Measurements from ENCODE around the gene CANT1. TPM values are rescaled to one million over a fixed set of nuclear protein-coding genes. Genes with fewer than 3 reads are reported as not detected.
"Not testable (repeated sequence)": the region's sequence is repeated elsewhere in the genome, so short reads cannot be mapped to it uniquely, and the experiment has no call there.

Gene CANT1
- total and polyA plus RNA-seq, 4 donors, result 6.2 to 20.0 (median 16.4) TPM

DNA sequence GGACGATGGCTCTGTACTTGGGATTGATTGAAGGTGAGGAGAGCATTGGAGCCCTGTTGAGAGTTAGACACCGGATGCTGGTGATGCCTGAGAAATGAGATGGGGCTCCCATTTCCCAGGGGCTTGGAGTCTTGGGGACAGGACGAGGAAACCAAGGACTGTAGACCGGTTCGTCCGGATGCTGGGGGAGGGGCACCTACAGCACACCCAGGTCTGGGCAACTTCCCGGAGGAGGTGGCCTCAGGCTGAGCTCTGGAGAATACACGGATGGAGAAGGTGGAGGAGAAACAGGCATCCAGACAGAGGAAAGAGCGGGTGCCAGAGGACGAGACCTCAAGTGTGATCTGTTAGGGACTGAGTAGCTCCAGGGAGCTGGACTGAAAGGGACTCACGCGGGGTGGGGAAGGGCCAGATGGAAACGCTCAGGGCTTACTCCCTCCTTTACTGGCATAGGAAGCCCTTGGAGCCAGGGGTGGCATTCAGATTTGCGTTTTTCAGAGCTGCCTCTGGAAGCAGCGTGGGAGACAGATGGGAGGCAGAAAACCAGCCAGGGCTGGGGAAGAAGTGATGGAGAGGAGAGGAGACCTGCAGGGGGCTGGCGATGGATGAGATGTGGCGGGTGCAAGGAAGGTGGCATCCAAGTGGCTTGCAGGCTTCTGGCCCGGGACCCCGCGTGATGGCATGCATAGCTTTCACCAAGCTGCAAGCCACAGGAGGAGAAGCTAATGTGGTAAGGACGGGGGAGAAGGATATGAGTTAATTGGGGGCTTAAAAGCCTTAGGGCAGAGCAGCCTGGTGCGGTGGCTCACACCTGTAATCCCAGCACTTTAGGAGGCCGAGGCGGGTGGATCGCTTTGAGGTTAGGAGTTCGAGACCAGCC, 22.7 kb upstream of the CANT1 start:
- TF ChIP-seq HNF4G (IDR thresholded peaks at IDR 0.05) (no peak), EGR1 (IDR thresholded peaks at IDR 0.05; ENCODE audit: low read depth in 2 of 2) (no peak)
- TF ChIP-seq, protein P1, sequence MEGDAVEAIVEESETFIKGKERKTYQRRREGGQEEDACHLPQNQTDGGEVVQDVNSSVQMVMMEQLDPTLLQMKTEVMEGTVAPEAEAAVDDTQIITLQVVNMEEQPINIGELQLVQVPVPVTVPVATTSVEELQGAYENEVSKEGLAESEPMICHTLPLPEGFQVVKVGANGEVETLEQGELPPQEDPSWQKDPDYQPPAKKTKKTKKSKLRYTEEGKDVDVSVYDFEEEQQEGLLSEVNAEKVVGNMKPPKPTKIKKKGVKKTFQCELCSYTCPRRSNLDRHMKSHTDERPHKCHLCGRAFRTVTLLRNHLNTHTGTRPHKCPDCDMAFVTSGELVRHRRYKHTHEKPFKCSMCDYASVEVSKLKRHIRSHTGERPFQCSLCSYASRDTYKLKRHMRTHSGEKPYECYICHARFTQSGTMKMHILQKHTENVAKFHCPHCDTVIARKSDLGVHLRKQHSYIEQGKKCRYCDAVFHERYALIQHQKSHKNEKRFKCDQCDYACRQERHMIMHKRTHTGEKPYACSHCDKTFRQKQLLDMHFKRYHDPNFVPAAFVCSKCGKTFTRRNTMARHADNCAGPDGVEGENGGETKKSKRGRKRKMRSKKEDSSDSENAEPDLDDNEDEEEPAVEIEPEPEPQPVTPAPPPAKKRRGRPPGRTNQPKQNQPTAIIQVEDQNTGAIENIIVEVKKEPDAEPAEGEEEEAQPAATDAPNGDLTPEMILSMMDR (IDR thresholded peaks at IDR 0.05; ENCODE audit: low read depth, low read length, missing input control), result no peak
- TF ChIP-seq, protein P2, sequence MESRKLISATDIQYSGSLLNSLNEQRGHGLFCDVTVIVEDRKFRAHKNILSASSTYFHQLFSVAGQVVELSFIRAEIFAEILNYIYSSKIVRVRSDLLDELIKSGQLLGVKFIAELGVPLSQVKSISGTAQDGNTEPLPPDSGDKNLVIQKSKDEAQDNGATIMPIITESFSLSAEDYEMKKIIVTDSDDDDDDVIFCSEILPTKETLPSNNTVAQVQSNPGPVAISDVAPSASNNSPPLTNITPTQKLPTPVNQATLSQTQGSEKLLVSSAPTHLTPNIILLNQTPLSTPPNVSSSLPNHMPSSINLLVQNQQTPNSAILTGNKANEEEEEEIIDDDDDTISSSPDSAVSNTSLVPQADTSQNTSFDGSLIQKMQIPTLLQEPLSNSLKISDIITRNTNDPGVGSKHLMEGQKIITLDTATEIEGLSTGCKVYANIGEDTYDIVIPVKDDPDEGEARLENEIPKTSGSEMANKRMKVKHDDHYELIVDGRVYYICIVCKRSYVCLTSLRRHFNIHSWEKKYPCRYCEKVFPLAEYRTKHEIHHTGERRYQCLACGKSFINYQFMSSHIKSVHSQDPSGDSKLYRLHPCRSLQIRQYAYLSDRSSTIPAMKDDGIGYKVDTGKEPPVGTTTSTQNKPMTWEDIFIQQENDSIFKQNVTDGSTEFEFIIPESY (IDR thresholded peaks at IDR 0.05), result no peak
- H3K27ac ChIP-seq (ENCODE audit: low read depth in 1 of 2, low read length in 2 of 2), result no peak overlapping the region
- no peak overlapping the region for H3K4me3 ChIP-seq (ENCODE audit: low read depth in 1 of 3, low read length in 3 of 3)
- no peak for DNase-seq (ENCODE audit: low spot score)
- H3K27me3 ChIP-seq (ENCODE audit: control insufficient read depth in 4 of 4, insufficient read depth in 4 of 4, low read length in 3 of 4), result peaks cover 0 to 3% (median 0%) of the 10 kb centered on the region in 4 donors
- peaks cover 0 to 4% (median 0%) of the 10 kb centered on the region in 4 donors for H3K4me1 ChIP-seq (ENCODE audit: control insufficient read depth in 4 of 4, insufficient read depth in 4 of 4, low read length in 3 of 4)
- no peaks in the 10 kb centered on the region for H3K36me3 ChIP-seq (ENCODE audit: control insufficient read depth in 4 of 4, insufficient read depth in 3 of 4, low read depth in 1 of 4, low read length in 3 of 4)
- 80% methylated on average over 26 of the region's 26 CpGs for WGBS
- no peak overlapping the region for H3K9ac ChIP-seq (ENCODE audit: low read depth in 1 of 2, low read length in 2 of 2)
- H3K9me3 ChIP-seq (ENCODE audit: control insufficient read depth in 4 of 4, low read length in 3 of 4), result no peaks in the 10 kb centered on the region

DNA sequence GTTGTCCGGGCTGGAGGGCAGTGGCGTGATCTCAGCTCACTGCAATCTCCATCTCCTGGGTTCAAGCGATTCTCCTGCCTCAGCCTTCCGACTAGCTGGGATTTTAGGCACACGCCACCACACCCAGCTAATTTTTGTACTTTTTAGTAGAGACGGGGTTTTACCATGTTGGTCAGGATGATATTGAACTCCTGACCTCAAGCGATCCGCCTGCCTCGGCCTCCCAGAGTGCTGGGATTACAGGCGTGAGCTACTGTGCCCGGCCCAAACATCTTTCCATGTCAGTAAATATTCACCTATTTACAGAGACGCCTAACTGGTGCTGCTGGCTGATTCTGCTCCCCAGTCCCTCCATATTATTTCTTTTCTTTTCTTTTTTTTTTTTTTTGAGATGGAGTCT, 21.1 kb upstream of the CANT1 start:
- not testable (repeated sequence) for H3K4me1 ChIP-seq (ENCODE audit: control insufficient read depth in 4 of 4, insufficient read depth in 4 of 4, low read length in 3 of 4); H3K27ac ChIP-seq (ENCODE audit: low read depth in 1 of 2, low read length in 2 of 2)

DNA sequence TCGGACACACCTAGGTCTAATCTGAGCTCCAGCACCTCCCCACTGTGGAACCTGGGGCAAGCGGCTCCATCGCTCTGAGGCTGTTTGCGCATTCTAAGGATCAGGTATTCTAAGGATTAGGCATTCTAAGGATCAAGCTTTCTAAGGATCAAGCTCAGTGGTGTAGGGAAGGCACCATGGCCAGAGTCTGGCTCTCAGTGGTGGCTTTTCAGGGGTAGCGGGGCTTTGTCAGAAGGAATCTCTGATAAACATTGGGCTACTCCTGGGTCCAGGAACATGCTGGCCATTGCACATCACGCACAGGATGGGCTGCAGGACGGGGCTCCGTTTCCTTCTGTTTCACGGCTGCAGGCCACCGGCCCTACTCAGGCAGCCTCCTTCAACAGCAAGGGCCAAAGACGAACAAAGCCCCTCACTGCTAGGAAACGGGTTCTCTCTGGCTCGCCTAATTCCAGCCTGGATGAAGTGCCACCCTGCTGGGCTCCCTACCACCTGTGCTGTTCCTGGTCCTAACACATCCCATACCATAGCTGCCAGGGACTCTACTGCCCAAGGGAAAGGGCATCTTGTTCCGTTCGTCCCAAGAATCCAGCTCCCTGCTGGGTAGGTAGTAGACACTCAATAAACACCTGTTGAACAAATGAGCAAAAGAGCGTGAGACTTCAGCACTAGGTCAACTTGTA, 19.9 kb upstream of the CANT1 start:
- no peak overlapping the region for H3K9ac ChIP-seq (ENCODE audit: low read depth in 1 of 2, low read length in 2 of 2)
- H3K9me3 ChIP-seq (ENCODE audit: control insufficient read depth in 4 of 4, low read length in 3 of 4), result no peaks in the 10 kb centered on the region
- no peak overlapping the region for H3K27ac ChIP-seq (ENCODE audit: low read depth in 1 of 2, low read length in 2 of 2)
- H3K36me3 ChIP-seq (ENCODE audit: control insufficient read depth in 4 of 4, insufficient read depth in 3 of 4, low read depth in 1 of 4, low read length in 3 of 4), result no peaks in the 10 kb centered on the region
- TF ChIP-seq YY1 (IDR thresholded peaks at IDR 0.05) (no peak), HNF4G (IDR thresholded peaks at IDR 0.05) (no peak), TAF1 (conservative IDR thresholded peaks at IDR 0.05) (no peak), GABPA (IDR thresholded peaks at IDR 0.05 in 1 of 2, conservative IDR thresholded peaks at IDR 0.05 in 1 of 2) (no peak), FOXA1 (IDR thresholded peaks at IDR 0.05) (no peak), JUND (IDR thresholded peaks at IDR 0.05) (no peak), HNF4A (conservative IDR thresholded peaks at IDR 0.05) (no peak)
- TF ChIP-seq, protein P3, sequence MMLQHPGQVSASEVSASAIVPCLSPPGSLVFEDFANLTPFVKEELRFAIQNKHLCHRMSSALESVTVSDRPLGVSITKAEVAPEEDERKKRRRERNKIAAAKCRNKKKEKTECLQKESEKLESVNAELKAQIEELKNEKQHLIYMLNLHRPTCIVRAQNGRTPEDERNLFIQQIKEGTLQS (IDR thresholded peaks at IDR 0.05), result no peak
- TF ChIP-seq, protein P2 (IDR thresholded peaks at IDR 0.05), result no peak
- TF ChIP-seq, protein P4, sequence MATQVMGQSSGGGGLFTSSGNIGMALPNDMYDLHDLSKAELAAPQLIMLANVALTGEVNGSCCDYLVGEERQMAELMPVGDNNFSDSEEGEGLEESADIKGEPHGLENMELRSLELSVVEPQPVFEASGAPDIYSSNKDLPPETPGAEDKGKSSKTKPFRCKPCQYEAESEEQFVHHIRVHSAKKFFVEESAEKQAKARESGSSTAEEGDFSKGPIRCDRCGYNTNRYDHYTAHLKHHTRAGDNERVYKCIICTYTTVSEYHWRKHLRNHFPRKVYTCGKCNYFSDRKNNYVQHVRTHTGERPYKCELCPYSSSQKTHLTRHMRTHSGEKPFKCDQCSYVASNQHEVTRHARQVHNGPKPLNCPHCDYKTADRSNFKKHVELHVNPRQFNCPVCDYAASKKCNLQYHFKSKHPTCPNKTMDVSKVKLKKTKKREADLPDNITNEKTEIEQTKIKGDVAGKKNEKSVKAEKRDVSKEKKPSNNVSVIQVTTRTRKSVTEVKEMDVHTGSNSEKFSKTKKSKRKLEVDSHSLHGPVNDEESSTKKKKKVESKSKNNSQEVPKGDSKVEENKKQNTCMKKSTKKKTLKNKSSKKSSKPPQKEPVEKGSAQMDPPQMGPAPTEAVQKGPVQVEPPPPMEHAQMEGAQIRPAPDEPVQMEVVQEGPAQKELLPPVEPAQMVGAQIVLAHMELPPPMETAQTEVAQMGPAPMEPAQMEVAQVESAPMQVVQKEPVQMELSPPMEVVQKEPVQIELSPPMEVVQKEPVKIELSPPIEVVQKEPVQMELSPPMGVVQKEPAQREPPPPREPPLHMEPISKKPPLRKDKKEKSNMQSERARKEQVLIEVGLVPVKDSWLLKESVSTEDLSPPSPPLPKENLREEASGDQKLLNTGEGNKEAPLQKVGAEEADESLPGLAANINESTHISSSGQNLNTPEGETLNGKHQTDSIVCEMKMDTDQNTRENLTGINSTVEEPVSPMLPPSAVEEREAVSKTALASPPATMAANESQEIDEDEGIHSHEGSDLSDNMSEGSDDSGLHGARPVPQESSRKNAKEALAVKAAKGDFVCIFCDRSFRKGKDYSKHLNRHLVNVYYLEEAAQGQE (IDR thresholded peaks at IDR 0.05), result no peak
- H3K27me3 ChIP-seq (ENCODE audit: control insufficient read depth in 4 of 4, insufficient read depth in 4 of 4, low read length in 3 of 4), result peaks cover 0 to 3% (median 0%) of the 10 kb centered on the region in 4 donors
- peaks cover 0 to 6% (median 2%) of the 10 kb centered on the region in 4 donors for H3K4me1 ChIP-seq (ENCODE audit: control insufficient read depth in 4 of 4, insufficient read depth in 4 of 4, low read length in 3 of 4)
- no peak for DNase-seq (ENCODE audit: low spot score)
- WGBS, result 76% methylated on average over 16 of the region's 16 CpGs
- no peak overlapping the region for H3K4me3 ChIP-seq (ENCODE audit: low read depth in 1 of 3, low read length in 3 of 3)

More for the DNA sequence above, 21.1 kb upstream of the CANT1 start:
- H3K4me3 ChIP-seq (ENCODE audit: low read depth in 1 of 3, low read length in 3 of 3); H3K9me3 ChIP-seq (ENCODE audit: control insufficient read depth in 4 of 4, low read length in 3 of 4); H3K36me3 ChIP-seq (ENCODE audit: control insufficient read depth in 4 of 4, insufficient read depth in 3 of 4, low read depth in 1 of 4, low read length in 3 of 4); H3K9ac ChIP-seq (ENCODE audit: low read depth in 1 of 2, low read length in 2 of 2); H3K27me3 ChIP-seq (ENCODE audit: control insufficient read depth in 4 of 4, insufficient read depth in 4 of 4, low read length in 3 of 4); DNase-seq (ENCODE audit: low spot score): not testable (repeated sequence)
- WGBS, result 79% methylated on average over 12 of the region's 12 CpGs

All from liver (tissue), 9 donors.